GM21737 (cell line): ENCODE results near the gene USF1.
"Not testable (repeated sequence)": the region's sequence is repeated elsewhere in the genome, so short reads cannot be mapped to it uniquely, and the experiment has no call there.

Source experiments
- ATAC-seq: cut with Tn5 transposase; IDR thresholded peaks from one replicate; pipeline ENCODE4 v1.9.1; 2021; ENCODE audit warnings: mild to moderate bottlenecking, moderate library complexity; ENCODE audit not compliant: unreplicated experiment

Gene USF1

GRCh38 chr1:161019751-161020495 lies 25.9 kb downstream of the USF1 start:
- ATAC-seq, result peak; percentile 1

- ATAC-seq, result not testable (repeated sequence)
Observed at GRCh38 chr1:161019111-161019660, 26.6 kb downstream of the USF1 start.

- no peak for ATAC-seq
Observed at GRCh38 chr1:161018631-161018930, 27.2 kb downstream of the USF1 start.

DNA sequence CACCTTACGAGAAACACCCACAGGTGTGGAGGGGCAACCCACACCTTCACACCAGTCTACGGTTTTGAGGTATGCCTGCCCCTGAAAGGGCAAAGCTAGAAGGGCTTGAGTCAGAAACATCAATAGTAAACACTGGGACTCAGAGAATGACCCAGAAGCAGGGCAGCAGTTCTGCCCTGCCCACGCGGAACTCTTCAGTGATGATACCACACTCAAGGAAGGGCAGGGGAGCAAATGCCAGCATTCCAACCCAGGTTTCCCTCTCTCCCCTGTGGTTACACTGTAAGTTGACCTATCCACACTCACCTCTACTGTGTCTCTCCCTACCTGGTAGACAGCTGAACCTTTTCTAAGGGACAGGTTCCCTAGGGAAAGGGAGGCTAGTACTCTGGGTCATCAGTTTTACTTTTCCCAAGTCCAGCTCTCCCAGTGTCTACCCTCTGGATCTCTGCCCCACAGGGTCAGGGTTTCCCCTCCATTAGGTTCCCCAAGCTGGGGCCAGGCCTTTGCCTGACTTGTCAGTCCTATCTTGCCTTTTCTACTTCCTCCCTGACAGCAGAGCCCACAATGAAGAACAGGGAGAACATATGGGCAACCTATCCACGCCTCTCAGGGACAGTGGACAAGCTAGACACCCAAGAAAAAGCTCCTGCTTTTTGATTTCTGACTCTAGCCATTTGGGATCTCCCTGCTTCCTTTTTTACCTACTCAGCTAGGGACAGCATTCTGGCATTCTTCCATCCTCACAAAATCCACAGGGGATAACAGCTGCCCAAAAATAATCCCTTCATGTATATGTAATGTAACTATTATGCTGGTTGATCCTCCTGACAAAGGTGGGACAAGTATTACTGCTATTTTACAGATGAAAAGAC lies 27.8 kb downstream of the USF1 start:
- ATAC-seq, result no peak

GRCh38 chr1:161017181-161017580 lies 28.6 kb downstream of the USF1 start:
- not testable (repeated sequence) for ATAC-seq

DNA sequence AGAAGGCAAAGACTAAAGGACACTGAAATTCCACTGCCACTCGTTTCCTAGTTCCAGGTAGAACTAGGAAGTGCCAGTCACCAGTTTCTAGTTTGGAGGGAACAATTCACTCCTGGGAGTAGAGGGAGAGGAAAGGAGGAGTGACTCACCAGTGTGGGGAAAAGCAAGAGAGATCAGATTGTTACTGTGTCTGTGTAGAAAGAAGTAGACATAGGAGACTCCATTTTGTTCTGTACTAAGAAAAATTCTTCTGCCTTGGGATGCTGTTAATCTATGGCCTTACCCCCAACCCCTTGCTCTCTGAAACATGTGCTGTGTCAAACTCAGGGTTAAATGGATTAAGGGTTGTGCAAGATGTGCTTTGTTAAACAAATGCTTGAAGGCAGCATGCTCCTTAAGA lies 29.1 kb downstream of the USF1 start:
- not testable (repeated sequence) for ATAC-seq

DNA sequence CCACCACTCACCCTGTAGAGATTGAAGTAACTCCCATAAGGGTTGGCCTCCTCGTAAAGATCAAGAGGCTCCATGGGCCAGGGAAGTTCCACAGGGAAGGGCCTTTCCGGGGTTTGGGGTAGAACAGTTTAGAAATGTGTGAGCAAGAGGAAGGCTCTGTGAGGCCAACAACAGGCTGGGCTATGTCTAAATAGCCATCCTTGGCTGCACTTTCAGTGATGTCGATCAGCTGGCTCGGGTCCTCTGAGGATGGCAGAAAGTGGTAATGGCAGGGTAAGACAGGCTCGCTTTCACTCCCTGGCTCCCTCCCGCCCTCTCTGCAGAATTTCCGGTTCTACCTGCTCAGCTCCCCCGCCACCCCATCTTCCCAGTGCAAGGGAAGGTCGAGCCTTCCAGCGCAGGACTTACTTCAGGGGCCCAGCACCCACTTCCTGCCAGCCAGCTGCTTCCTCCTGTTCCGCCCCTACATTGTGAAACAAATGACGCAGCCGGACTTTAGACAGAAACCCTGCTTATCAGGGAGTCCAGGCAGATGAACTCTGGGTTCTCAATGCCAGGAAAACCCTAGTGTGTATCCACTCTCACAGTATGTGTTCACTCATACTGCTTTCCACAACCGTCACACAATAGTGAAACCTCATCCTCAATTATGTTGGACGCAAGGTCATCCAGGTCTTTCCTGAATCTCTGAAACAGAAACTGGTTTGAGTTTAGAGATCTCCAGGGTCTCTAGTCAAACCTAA lies 32.1 kb downstream of the USF1 start:
- peak; percentile 90 for ATAC-seq

- no peak for ATAC-seq
Observed at GRCh38 chr1:161013131-161013487, 32.7 kb downstream of the USF1 start.

- ATAC-seq, result no peak
Observed at GRCh38 chr1:161012420-161012819, 33.4 kb downstream of the USF1 start.

DNA sequence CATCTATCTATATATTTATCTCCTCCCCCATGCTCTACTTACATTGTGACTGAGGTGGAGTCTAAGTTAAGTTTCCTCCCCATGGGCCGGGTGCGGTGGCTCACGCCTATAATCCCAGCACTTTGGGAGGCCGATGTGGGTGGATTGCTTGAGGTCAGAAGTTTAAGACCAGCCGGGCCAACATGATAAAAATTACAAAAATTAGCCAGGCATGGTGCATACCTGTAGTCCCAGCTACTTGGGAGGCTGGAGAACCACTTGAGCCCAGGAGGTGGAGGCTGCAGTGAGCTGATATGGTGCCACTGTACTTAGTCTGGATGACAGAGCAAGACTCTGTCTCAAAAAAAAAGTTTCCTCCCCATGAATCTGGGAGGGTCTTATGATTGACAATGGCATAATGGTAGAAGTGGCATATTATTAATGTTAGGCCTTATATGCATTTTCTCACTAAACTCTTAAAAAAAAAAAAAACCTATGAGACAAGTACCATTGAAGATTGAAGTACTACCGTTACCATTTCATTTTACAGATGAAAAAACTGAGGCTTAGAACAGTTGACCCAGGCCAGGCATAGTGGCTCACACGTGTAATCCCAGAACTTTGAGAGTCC lies 36.1 kb downstream of the USF1 start:
- ATAC-seq, result no peak

- no peak for ATAC-seq
Observed at GRCh38 chr1:161008869-161009510, 36.8 kb downstream of the USF1 start.

DNA sequence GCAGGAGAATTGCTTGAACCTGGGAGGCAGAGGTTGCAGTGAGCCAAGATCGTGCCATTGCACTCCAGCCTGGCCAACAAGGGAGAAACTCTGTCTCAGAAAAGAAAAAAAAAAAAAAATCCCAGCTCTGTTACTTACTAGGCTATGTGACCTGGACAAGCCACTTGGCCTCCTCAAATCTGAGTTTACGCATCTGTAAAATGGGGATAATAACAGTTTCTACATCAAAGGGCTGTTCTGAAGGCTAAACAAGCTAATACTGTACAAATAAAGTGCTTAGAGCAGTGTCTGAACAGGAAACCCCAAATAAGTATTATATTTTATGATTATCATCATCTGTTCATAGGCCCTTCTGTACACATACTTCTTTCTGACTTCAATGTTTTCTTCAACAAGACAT lies 38.4 kb downstream of the USF1 start:
- ATAC-seq, result no peak

DNA sequence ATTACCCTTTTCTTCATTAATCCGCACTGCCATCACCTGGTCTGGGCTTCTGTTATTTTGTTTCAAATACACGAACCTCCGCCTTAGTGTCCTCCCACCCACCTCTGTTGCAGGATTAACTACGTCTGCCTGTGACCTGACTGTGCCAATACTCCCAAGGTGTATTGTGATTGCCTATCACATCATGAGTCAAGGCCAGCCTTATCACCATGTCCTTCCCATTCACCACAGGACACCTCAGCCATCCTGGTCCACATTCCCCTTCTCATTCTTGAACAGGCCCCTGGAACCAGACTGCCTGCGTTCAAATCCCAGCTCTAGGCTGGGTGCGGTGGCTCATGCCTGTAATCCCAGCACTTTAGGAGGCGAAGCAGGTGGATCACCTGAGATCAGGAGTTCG lies 39.2 kb downstream of the USF1 start:
- no peak for ATAC-seq

DNA sequence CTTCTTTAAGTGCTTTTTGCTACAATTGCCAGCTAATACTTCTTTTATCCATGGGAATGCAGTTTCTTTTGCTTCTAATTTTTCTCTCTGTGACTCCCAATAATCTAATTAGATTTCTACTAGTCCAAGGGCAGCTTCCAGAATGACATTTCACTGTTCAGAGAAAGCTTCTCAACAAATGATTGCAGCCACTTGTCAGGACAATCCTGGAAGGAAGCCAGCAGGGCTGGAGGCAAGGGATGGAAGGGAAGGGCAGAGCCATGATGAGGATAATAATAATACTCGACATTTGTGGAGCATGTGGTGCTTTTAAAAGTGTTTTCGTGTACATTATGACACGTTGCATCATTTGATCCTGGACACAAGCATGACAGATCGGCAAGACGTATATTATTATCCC lies 44.3 kb downstream of the USF1 start:
- no peak for ATAC-seq

- ATAC-seq, result no peak
Observed at GRCh38 chr1:161000736-161001480, 44.9 kb downstream of the USF1 start.

DNA sequence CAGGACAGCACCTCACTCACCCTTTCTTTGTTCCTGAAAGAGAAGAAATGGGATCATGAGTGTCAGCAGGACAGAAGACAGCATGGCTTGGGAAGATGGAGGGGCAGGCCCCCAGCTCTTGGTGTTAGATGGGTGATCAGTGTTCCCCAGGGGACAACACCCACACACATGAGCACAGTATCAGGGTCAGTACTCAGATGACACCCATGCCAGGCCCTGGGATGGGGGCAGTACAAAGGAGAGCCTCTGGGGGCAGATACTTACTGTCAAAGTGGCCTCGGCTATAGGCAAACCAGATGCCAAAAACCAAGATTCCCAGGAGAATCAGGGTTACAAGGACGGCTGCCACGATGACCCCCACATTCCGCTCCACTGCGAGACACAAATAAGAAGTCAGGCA lies 46.4 kb downstream of the USF1 start:
- no peak for ATAC-seq

GRCh38 chr1:160997323-160998038 lies 48.3 kb downstream of the USF1 start:
- peak; percentile 61 for ATAC-seq

GRCh38 chr1:160996178-160996577 lies 49.6 kb downstream of the USF1 start:
- no peak for ATAC-seq

- ATAC-seq, result no peak
Observed at GRCh38 chr1:160993544-160994193, 52.1 kb downstream of the USF1 start.
